Body of pancreas (tissue), 4 donors: ENCODE results near the gene REV3L.

ENCODE experiments used
- POLR2A ChIP-seq, 3 donors: fragments of 450-650 bp; IDR thresholded peaks; one replicate each; pipeline ENCODE4 v1.6.1; 2016; ENCODE audit warnings: antibody characterized with exemption in 3 of 3, mild to moderate bottlenecking in 2 of 3
- TF ChIP-seq, protein P1 (sequence below), 7 experiments: fragments of 450-650 bp in 4 of 7; fragments of 200-600 bp in 3 of 7; sonication (generic) in 3 of 7; IDR thresholded peaks; one replicate each; pipeline ENCODE4 v1.5.1; 2016 to 2019; ENCODE audit warnings: antibody characterized with exemption in 7 of 7

DNA sequence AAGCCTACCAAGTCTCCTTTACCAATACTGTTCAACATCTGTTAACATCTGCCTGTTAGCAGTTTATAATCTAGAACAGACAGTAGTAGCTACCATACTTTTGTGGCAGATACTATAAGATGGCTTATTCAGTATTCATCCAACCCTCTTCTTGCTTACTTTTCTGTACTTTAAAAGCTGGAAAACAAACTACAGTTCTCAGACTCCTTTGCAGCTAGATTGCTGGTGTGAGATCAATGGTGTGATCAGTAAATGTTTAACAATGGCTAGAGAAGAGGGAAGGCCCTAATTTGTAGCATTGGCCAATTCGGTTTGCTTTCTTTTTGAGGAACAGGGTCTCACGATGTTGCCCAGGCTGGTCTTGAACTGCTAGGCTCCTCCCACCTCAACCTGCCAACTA, 3.5 kb upstream of the REV3L start:
- no peak for TF ChIP-seq POLR2A (IDR thresholded peaks at IDR 0.05)
- TF ChIP-seq, protein P1, sequence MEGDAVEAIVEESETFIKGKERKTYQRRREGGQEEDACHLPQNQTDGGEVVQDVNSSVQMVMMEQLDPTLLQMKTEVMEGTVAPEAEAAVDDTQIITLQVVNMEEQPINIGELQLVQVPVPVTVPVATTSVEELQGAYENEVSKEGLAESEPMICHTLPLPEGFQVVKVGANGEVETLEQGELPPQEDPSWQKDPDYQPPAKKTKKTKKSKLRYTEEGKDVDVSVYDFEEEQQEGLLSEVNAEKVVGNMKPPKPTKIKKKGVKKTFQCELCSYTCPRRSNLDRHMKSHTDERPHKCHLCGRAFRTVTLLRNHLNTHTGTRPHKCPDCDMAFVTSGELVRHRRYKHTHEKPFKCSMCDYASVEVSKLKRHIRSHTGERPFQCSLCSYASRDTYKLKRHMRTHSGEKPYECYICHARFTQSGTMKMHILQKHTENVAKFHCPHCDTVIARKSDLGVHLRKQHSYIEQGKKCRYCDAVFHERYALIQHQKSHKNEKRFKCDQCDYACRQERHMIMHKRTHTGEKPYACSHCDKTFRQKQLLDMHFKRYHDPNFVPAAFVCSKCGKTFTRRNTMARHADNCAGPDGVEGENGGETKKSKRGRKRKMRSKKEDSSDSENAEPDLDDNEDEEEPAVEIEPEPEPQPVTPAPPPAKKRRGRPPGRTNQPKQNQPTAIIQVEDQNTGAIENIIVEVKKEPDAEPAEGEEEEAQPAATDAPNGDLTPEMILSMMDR (IDR thresholded peaks at IDR 0.05) = no peak
